ENCODE results near the gene VTI1A. TPM values are rescaled to one million over a fixed set of nuclear protein-coding genes. Genes with fewer than 3 reads are reported as not detected.
"Not testable (repeated sequence)": the region's sequence is repeated elsewhere in the genome, so short reads cannot be mapped to it uniquely, and the experiment has no call there.

The VTI1A gene
- total RNA-seq, 4 donors from 2014 or later: 21.5 to 50.6 (median 37.5) TPM

DNA sequence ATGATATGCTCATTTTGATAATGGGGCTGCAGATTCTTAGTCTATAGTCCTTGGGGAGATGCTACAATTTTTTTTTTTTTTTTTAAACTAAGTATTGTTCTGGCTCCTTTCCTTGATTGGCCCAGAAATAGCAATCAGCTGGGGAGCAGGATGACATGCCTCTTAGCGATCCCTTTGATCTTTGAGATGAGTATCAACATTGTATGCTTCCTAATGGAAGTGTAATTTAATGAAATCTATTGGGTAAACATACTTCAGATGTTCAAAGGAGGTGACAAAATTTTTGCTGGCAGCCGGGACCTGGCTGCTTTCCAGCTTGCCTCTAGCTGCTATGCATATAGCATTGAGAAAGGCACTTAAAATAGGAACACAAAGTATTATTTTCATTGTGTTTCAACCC is 43.5 kb downstream of the VTI1A start:
- Histone ChIP-seq H3K36me3 (no peaks in the 10 kb centered on the region), H3K4me1 (no peaks in the 10 kb centered on the region), H3K27ac (no peak overlapping the region), H3K9me3 (no peaks in the 10 kb centered on the region), H3K27me3 (no peaks in the 10 kb centered on the region), H3K4me3 (no peak overlapping the region)
- no peak for DNase-seq
- no peak for TF ChIP-seq POLR2A (IDR thresholded peaks at IDR 0.05)
- TF ChIP-seq, protein P1, sequence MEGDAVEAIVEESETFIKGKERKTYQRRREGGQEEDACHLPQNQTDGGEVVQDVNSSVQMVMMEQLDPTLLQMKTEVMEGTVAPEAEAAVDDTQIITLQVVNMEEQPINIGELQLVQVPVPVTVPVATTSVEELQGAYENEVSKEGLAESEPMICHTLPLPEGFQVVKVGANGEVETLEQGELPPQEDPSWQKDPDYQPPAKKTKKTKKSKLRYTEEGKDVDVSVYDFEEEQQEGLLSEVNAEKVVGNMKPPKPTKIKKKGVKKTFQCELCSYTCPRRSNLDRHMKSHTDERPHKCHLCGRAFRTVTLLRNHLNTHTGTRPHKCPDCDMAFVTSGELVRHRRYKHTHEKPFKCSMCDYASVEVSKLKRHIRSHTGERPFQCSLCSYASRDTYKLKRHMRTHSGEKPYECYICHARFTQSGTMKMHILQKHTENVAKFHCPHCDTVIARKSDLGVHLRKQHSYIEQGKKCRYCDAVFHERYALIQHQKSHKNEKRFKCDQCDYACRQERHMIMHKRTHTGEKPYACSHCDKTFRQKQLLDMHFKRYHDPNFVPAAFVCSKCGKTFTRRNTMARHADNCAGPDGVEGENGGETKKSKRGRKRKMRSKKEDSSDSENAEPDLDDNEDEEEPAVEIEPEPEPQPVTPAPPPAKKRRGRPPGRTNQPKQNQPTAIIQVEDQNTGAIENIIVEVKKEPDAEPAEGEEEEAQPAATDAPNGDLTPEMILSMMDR (IDR thresholded peaks at IDR 0.05): no peak
- intact Hi-C loops (cut with DNase I; ENCODE audit: low total_unique reads): no loop called here

GRCh38 chr10:112491144-112491543 is 44.1 kb downstream of the VTI1A start:
- intact Hi-C loops (cut with DNase I; ENCODE audit: low total_unique reads): no loop called here
- TF ChIP-seq, protein P1 (IDR thresholded peaks at IDR 0.05): no peak
- TF ChIP-seq POLR2A (IDR thresholded peaks at IDR 0.05): no peak
- Histone ChIP-seq H3K36me3 (no peaks in the 10 kb centered on the region), H3K4me3 (no peak overlapping the region), H3K27ac (no peak overlapping the region), H3K9me3 (no peaks in the 10 kb centered on the region), H3K4me1 (no peaks in the 10 kb centered on the region), H3K27me3 (no peaks in the 10 kb centered on the region)
- DNase-seq: no peak

GRCh38 chr10:112492736-112493135 is 45.7 kb downstream of the VTI1A start:
- H3K4me3 ChIP-seq: no peak overlapping the region
- H3K27me3 ChIP-seq: no peaks in the 10 kb centered on the region
- H3K27ac ChIP-seq: no peak overlapping the region
- DNase-seq: no peak
- no peaks in the 10 kb centered on the region for H3K36me3 ChIP-seq
- intact Hi-C loops (cut with DNase I; ENCODE audit: low total_unique reads): no loop called here
- no peaks in the 10 kb centered on the region for H3K4me1 ChIP-seq
- H3K9me3 ChIP-seq: no peaks in the 10 kb centered on the region
- TF ChIP-seq, protein P1 (IDR thresholded peaks at IDR 0.05): no peak
- TF ChIP-seq POLR2A (IDR thresholded peaks at IDR 0.05): no peak

GRCh38 chr10:112497347-112497950 is 50.4 kb downstream of the VTI1A start:
- intact Hi-C loops (cut with DNase I; ENCODE audit: low total_unique reads): no loop called here
- H3K9me3 ChIP-seq: no peaks in the 10 kb centered on the region
- no peaks in the 10 kb centered on the region for H3K27me3 ChIP-seq
- no peaks in the 10 kb centered on the region for H3K4me1 ChIP-seq
- H3K4me3 ChIP-seq: no peak overlapping the region
- TF ChIP-seq, protein P1 (IDR thresholded peaks at IDR 0.05): no peak
- no peak for TF ChIP-seq POLR2A (IDR thresholded peaks at IDR 0.05)
- no peak for DNase-seq
- no peak overlapping the region for H3K27ac ChIP-seq
- no peaks in the 10 kb centered on the region for H3K36me3 ChIP-seq

DNA sequence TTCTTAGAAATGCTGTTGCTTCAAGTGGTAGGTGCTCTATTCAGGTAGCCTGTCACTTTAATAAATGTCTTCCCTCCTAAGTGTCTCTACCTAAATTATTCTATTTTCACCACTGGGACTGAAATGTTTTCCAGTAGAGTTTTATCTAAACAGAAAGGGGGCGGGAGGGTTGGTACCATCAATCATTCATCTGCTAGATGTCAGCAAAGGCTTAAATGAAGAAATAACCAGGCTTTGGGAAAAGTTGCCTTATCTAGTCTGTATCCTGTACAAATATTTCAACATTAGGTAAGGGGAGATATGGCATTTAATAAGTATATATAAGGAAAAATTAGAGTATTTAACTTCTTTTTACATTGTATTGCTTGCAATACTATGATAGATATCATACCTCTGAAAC is 51.8 kb downstream of the VTI1A start:
- Histone ChIP-seq H3K36me3 (no peaks in the 10 kb centered on the region), H3K27me3 (no peaks in the 10 kb centered on the region), H3K4me3 (no peak overlapping the region), H3K9me3 (no peaks in the 10 kb centered on the region), H3K4me1 (no peaks in the 10 kb centered on the region), H3K27ac (no peak overlapping the region)
- TF ChIP-seq, protein P1 (IDR thresholded peaks at IDR 0.05): no peak
- TF ChIP-seq POLR2A (IDR thresholded peaks at IDR 0.05): no peak
- DNase-seq: no peak
- intact Hi-C loops (cut with DNase I; ENCODE audit: low total_unique reads): no loop called here

DNA sequence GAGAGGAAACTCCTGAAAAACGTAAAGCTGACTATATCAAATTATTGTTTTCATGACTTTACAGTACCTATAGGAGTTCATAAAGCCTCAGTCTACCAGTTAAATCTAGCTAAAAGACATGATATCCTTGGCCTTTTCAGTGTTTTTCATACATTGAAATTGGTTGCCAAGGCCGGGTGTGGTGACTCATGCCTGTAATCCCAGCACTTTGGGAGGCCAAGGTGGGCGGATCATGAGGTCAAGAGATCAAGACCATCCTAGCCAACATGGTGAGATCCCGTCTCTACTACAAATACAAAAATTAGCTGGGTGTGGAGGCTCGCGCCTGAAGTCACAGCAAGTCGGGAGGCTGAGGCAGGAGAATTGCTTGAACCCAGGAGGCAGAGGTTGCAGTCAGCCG is 53.0 kb downstream of the VTI1A start:
- DNase-seq; H3K4me1 ChIP-seq; intact Hi-C loops (cut with DNase I; ENCODE audit: low total_unique reads); H3K27ac ChIP-seq; H3K4me3 ChIP-seq; H3K9me3 ChIP-seq; H3K27me3 ChIP-seq; H3K36me3 ChIP-seq: not testable (repeated sequence)

All from uterus (tissue), 4 donors.